Measurements from ENCODE around the gene TMEM91.
A peak's percentile ranks its signal among the peaks of the same experiment; 100 is the strongest.

The TMEM91 gene

DNA sequence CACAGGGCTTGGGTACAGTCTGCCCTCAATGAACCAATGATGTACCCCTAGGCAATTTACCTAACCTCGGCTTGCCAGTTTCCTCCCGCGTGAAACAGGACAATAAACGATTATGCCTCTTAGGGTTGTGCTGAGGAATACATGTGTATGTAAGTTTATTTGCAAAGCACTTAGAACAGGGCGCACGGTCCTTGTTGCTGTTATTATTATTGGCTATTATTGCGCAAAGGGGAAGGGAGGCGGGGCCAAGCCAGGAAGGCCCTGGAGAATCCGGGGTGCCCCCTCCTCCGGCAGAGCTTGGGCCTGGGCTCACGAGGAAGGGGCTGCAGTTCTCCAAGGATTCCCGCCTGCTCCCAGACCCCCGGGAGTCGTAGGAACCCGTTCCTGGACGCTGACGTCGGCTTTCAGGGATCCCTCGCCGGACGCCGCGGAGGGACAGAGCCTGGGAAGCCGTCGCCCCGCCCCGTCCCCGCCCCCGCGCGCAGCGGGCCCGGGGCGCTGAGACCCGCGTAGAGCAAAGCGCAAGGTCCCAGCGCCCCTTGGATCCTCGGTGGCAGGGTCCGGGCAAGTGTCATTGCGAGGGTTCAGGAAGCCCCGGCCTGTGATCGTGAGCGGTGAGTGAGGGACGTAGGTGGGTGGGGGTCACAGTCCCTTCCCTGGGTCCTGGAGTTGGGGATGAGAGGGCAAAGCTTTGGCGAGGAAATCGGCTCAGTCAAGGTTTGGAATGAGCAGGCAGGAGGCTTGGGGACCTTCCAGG lies at the start of gene TMEM91:
TSS of gene TMEM91 (plus strand) at position 293 of the 757 bp plus-strand sequence. CDS start 1,777 bp downstream, outside the sequence.
- Histone ChIP-seq H2AFZ (ENCODE audit: low read length, unreplicated experiment) (no peak within 1 kb of the TSS), H3K36me3 (ENCODE audit: insufficient read depth, low read length) (no peaks in the 10 kb centered on the region), H3K79me2 (ENCODE audit: control insufficient read depth, insufficient read depth, low read length, unreplicated experiment) (no peaks in the 10 kb centered on the region), H3K4me3 (ENCODE audit: low read depth, low read length) (peak within 1 kb of the TSS; percentile 76), H3K4me1 (ENCODE audit: control insufficient read depth, insufficient read depth, low read length, unreplicated experiment) (no peaks in the 10 kb centered on the region), H3K27ac (ENCODE audit: low read depth, low read length) (no peak within 1 kb of the TSS), H3K27me3 (ENCODE audit: insufficient read depth, low read length) (no peaks in the 10 kb centered on the region)

DNA sequence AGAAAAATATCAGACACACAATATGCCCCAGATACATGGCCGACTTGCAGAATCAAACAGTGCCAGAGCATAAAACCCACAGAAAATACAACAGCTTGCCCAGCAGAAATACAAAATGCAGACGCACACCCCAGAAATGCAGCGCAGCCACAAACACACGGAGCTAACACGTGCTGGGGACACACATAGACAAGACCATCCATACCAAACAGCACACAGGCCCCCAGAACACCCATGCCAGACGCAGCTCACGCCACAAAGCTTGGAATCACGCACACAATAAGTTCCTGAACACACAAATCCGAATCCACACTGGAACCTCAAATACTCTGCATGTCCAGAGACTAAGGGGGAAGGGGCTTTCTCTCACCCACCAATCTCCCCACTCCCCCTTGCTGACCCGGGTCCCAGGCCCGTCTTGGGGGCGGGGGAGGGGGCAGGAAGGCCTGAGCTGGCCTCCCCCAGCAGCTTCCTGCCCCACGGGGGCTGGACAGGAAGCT lies 49.2 kb upstream of the TMEM91 start:
- Histone ChIP-seq H3K4me3 (ENCODE audit: low read depth, low read length) (no peak overlapping the region), H3K27me3 (ENCODE audit: insufficient read depth, low read length) (no peaks in the 10 kb centered on the region), H3K36me3 (ENCODE audit: insufficient read depth, low read length) (0 out of 2 replicates have a peak, but pooled peaks cover 5% of the 10 kb centered on the region), H3K4me1 (ENCODE audit: control insufficient read depth, insufficient read depth, low read length, unreplicated experiment) (peaks cover 53% of the 10 kb centered on the region), H3K27ac (ENCODE audit: low read depth, low read length) (peak overlapping the region; percentile 41), H2AFZ (ENCODE audit: low read length, unreplicated experiment) (no peak overlapping the region), H3K79me2 (ENCODE audit: control insufficient read depth, insufficient read depth, low read length, unreplicated experiment) (peaks cover 2% of the 10 kb centered on the region)

DNA sequence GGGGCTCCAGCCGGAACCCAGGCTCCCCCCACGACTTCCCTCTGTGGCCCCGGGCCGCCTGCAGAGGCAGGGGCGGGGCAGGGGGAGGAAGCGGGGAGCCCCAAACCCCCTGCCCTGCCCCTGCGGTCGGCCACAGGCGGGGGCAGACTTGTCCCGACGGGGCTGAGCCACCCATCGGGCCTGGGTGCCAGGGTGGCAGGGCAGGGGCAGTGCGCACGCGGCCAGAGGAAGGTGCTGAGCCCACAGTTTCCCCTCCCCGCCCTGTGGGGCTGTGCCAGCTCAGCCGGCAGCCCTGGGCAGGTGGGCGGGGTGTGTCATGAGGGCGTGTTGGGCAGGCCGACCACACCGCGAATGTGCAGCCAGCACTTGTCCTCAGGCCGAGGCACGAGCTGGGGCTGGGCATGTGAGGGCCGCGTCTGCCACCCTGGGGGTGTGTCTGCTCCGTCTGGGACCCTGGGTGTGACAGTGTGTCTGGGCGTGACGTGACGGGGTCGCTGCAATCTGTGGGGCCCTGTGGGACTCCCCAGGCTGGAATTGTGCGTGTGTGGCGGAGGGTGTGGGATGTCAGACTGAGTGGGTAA lies 48.7 kb upstream of the TMEM91 start:
- H3K36me3 ChIP-seq (ENCODE audit: insufficient read depth, low read length), result 0 out of 2 replicates have a peak, but pooled peaks cover 5% of the 10 kb centered on the region
- peak overlapping the region; percentile 41; the same call in 1 of the 2 replicates for H3K27ac ChIP-seq (ENCODE audit: low read depth, low read length)
- H2AFZ ChIP-seq (ENCODE audit: low read length, unreplicated experiment), result no peak overlapping the region
- H3K27me3 ChIP-seq (ENCODE audit: insufficient read depth, low read length), result no peaks in the 10 kb centered on the region
- H3K79me2 ChIP-seq (ENCODE audit: control insufficient read depth, insufficient read depth, low read length, unreplicated experiment), result peaks cover 2% of the 10 kb centered on the region
- H3K4me1 ChIP-seq (ENCODE audit: control insufficient read depth, insufficient read depth, low read length, unreplicated experiment), result peaks cover 47% of the 10 kb centered on the region
- no peak overlapping the region for H3K4me3 ChIP-seq (ENCODE audit: low read depth, low read length)

DNA sequence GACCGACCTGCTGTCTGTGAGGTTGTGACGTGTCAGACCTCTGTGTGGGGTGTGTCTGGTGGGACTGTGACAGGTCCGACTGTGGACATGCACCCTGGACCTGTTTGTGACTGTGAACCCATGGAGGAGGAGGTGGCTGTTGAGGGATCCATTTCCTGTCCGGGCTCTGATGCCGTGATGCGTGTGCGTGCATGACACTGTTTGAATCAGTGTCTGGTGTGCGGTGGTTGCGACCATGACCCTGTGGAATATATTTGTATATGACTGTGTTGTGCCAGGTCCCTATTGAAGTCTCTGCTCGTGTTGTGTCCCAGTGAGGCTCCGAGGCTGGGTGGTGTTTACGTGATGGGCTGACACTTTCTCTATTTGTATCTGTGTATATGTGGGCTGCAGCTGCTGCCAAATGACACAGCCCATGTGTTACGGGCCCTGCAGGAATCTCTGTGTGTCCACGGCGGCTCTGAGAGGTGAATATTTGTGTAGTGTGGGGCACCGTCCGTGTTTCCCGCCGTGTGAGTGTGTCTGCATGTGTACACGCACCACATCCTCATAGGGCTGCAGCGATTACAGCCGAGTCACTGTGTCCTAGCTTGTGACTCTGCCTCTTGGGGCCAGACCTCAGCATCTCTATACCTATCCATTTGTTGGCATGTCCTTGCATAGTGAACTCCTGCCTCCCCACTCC lies 48.0 kb upstream of the TMEM91 start:
- Histone ChIP-seq H3K36me3 (ENCODE audit: insufficient read depth, low read length) (0 out of 2 replicates have a peak, but pooled peaks cover 5% of the 10 kb centered on the region), H3K4me3 (ENCODE audit: low read depth, low read length) (no peak overlapping the region), H3K27ac (ENCODE audit: low read depth, low read length) (no peak overlapping the region; the same call in 1 of the 2 replicates), H3K79me2 (ENCODE audit: control insufficient read depth, insufficient read depth, low read length, unreplicated experiment) (peaks cover 2% of the 10 kb centered on the region), H3K4me1 (ENCODE audit: control insufficient read depth, insufficient read depth, low read length, unreplicated experiment) (peaks cover 41% of the 10 kb centered on the region), H2AFZ (ENCODE audit: low read length, unreplicated experiment) (no peak overlapping the region), H3K27me3 (ENCODE audit: insufficient read depth, low read length) (no peaks in the 10 kb centered on the region)

DNA sequence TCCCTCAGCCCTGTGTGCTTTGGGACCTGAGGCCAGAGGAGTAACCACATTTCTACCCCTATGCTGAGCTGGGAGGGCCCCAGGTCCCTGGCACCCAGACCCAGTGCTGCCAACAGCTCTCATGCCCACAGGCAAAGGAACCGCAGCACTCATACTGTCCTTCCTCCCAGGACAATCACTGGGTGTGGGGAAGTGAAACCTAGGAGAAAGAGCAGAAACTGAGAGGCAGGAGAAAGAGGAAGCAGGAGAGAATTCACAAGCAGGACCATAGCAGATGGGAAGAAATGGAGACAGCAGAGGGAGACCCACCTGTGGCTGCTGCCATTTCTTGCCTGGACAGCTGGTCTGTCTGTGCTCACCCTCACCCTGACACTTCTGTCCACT lies 47.5 kb upstream of the TMEM91 start:
- Histone ChIP-seq H3K4me1 (ENCODE audit: control insufficient read depth, insufficient read depth, low read length, unreplicated experiment) (peaks cover 38% of the 10 kb centered on the region), H3K79me2 (ENCODE audit: control insufficient read depth, insufficient read depth, low read length, unreplicated experiment) (peaks cover 2% of the 10 kb centered on the region), H3K36me3 (ENCODE audit: insufficient read depth, low read length) (0 out of 2 replicates have a peak, but pooled peaks cover 5% of the 10 kb centered on the region), H3K27ac (ENCODE audit: low read depth, low read length) (no peak overlapping the region; the same call in 1 of the 2 replicates), H3K4me3 (ENCODE audit: low read depth, low read length) (no peak overlapping the region), H2AFZ (ENCODE audit: low read length, unreplicated experiment) (no peak overlapping the region), H3K27me3 (ENCODE audit: insufficient read depth, low read length) (no peaks in the 10 kb centered on the region)

DNA sequence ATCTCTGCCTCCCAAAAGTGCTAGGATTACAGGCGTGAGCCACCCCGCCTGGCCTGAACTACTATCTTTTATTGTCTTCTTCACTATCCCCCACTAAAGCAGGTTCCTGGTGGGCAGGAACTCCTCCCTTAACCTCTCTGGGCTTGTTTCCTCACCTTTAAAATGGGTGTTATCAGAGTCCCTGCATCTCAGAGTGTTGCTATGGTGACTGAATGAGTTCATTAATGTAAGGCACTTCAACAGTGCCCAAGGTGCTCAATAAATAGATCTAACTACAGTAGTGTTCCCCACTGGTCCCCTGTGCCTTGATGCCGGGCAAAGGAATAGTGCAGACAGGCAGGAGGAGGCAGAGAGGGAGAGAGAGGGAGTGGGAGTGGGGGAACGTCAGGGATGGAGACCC lies 45.9 kb upstream of the TMEM91 start:
- Histone ChIP-seq H3K36me3 (ENCODE audit: insufficient read depth, low read length) (0 out of 2 replicates have a peak, but pooled peaks cover 5% of the 10 kb centered on the region), H3K27me3 (ENCODE audit: insufficient read depth, low read length) (no peaks in the 10 kb centered on the region), H2AFZ (ENCODE audit: low read length, unreplicated experiment) (no peak overlapping the region), H3K4me1 (ENCODE audit: control insufficient read depth, insufficient read depth, low read length, unreplicated experiment) (peaks cover 21% of the 10 kb centered on the region), H3K4me3 (ENCODE audit: low read depth, low read length) (no peak overlapping the region), H3K79me2 (ENCODE audit: control insufficient read depth, insufficient read depth, low read length, unreplicated experiment) (peaks cover 2% of the 10 kb centered on the region), H3K27ac (ENCODE audit: low read depth, low read length) (no peak overlapping the region)

DNA sequence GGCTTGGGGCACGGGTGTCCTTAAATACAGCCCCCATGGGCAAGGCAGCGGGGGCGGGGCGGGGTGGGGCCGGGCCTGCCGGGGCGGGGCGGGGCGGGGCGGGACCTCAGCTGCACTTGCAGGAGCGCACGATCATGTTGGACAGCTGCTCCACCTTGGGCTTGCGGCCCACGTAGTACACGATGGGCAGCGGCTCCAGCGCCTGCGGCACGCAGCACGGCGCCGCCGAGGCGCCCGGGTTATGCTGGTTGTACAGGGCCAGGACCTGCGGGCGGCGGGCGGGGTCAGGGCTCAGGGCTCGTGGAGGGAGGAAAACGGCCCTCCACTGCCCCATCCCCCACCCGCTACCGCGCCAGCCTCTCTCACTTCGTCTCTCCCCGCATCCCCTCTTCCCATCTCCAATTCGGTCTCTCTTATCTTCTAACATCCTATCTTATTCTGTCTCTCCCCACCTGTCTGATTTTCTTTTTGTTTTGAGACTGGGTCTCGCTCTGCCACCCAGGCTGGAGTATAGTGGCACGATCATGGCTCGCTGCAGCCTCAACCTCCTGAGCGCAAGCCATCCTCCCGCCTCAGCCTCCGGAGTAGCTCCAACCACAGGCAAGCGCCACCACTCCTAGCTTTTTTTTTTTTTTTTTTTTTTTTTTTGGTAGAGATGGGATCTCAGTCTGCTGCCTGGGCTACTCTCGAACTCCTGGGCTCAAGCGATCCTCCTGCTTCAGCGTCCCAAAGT lies 45.2 kb upstream of the TMEM91 start:
- Histone ChIP-seq H3K4me1 (ENCODE audit: control insufficient read depth, insufficient read depth, low read length, unreplicated experiment) (peaks cover 15% of the 10 kb centered on the region), H3K36me3 (ENCODE audit: insufficient read depth, low read length) (0 out of 2 replicates have a peak, but pooled peaks cover 5% of the 10 kb centered on the region), H2AFZ (ENCODE audit: low read length, unreplicated experiment) (no peak overlapping the region), H3K27ac (ENCODE audit: low read depth, low read length) (no peak overlapping the region), H3K4me3 (ENCODE audit: low read depth, low read length) (no peak overlapping the region), H3K79me2 (ENCODE audit: control insufficient read depth, insufficient read depth, low read length, unreplicated experiment) (peaks cover 2% of the 10 kb centered on the region), H3K27me3 (ENCODE audit: insufficient read depth, low read length) (no peaks in the 10 kb centered on the region)

DNA sequence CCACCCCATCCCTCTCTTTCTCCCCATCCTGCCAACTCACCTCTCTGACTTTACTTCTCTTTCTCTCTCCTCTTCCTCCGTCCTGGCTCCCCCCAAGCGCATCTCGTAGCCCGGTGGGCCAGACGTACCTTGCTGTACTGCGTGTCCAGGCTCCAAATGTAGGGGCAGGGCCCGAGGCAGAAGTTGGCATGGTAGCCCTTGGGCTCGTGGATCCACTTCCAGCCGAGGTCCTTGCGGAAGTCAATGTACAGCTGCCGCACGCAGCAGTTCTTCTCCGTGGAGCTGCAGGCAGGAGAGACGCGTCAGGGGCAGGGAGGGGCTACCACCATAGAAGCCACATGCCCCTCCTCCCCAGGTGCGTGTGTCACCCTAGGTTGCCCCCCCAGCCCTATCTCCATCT lies 44.3 kb upstream of the TMEM91 start:
- 0 out of 2 replicates have a peak, but pooled peaks cover 5% of the 10 kb centered on the region for H3K36me3 ChIP-seq (ENCODE audit: insufficient read depth, low read length)
- H2AFZ ChIP-seq (ENCODE audit: low read length, unreplicated experiment), result no peak overlapping the region
- H3K27me3 ChIP-seq (ENCODE audit: insufficient read depth, low read length), result no peaks in the 10 kb centered on the region
- H3K4me3 ChIP-seq (ENCODE audit: low read depth, low read length), result no peak overlapping the region
- peaks cover 2% of the 10 kb centered on the region for H3K79me2 ChIP-seq (ENCODE audit: control insufficient read depth, insufficient read depth, low read length, unreplicated experiment)
- no peak overlapping the region for H3K27ac ChIP-seq (ENCODE audit: low read depth, low read length)
- peaks cover 9% of the 10 kb centered on the region for H3K4me1 ChIP-seq (ENCODE audit: control insufficient read depth, insufficient read depth, low read length, unreplicated experiment)

DNA sequence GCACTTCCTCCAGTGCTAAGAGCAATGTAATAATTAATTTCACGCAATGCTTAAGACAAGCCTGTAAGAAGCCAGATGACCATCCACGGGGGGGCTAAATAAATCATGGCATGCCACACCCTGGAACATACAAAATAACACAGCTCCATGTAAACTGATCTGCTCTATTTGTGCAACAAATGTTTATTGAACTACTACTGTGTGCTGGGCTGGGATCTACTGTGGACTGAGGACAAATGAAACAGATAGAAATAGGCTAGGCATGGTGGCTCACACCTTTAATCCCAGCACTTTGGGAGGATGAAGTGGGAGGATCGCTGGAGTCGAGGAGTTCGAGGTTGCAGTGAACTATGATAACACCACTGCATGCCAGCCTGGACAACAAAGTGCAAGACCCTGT lies 43.9 kb upstream of the TMEM91 start:
- Histone ChIP-seq H3K27ac (ENCODE audit: low read depth, low read length) (no peak overlapping the region), H3K4me3 (ENCODE audit: low read depth, low read length) (no peak overlapping the region), H3K4me1 (ENCODE audit: control insufficient read depth, insufficient read depth, low read length, unreplicated experiment) (peaks cover 4% of the 10 kb centered on the region), H3K79me2 (ENCODE audit: control insufficient read depth, insufficient read depth, low read length, unreplicated experiment) (no peaks in the 10 kb centered on the region), H3K36me3 (ENCODE audit: insufficient read depth, low read length) (0 out of 2 replicates have a peak, but pooled peaks cover 5% of the 10 kb centered on the region), H3K27me3 (ENCODE audit: insufficient read depth, low read length) (no peaks in the 10 kb centered on the region), H2AFZ (ENCODE audit: low read length, unreplicated experiment) (no peak overlapping the region)

DNA sequence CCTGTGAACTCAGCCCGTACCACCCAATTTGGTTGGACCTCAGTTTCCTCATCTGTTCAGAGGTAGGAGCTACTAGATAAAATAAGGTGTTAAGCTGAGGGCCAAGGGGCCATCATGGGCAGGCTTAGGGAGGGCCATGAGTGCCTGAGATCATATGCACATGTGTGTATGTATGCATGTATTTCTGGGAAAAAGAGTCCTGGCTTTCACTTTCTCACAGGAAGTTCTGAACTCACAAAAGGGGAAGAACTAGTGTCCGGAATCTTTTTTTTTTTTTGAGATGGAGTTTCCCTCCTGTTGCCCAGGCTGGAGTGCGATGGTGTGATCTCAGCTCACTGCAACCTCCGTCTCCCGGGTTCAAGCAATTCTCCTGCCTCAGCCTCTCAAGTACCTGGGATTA lies 41.5 kb upstream of the TMEM91 start:
- H3K4me1 ChIP-seq (ENCODE audit: control insufficient read depth, insufficient read depth, low read length, unreplicated experiment), result no peaks in the 10 kb centered on the region

More for the DNA sequence above, 41.5 kb upstream of the TMEM91 start:
- Histone ChIP-seq H3K79me2 (ENCODE audit: control insufficient read depth, insufficient read depth, low read length, unreplicated experiment) (no peaks in the 10 kb centered on the region), H3K4me3 (ENCODE audit: low read depth, low read length) (no peak overlapping the region), H3K27ac (ENCODE audit: low read depth, low read length) (no peak overlapping the region), H3K27me3 (ENCODE audit: insufficient read depth, low read length) (no peaks in the 10 kb centered on the region), H3K36me3 (ENCODE audit: insufficient read depth, low read length) (no peaks in the 10 kb centered on the region), H2AFZ (ENCODE audit: low read length, unreplicated experiment) (no peak overlapping the region)
